ENCODE data around the gene TUBA1A. TPM values are rescaled to one million over a fixed set of nuclear protein-coding genes. Genes with fewer than 3 reads are reported as not detected.
A peak's percentile ranks its signal among the peaks of the same experiment; 100 is the strongest.

TUBA1A gene
- total RNA-seq, 1 experiment from 2014 or later = 9.8 TPM

GRCh38 chr12:49230176-49230804 is 41.4 kb upstream of the TUBA1A start:
- no peak for DNase-seq (ENCODE audit: unreplicated experiment)
- Mint-ChIP-seq H3K4me1 (ENCODE audit: insufficient read depth, unreplicated experiment) (peaks cover 5% of the 10 kb centered on the region), H3K36me3 (ENCODE audit: insufficient read depth, unreplicated experiment) (no peaks in the 10 kb centered on the region), H3K27me3 (ENCODE audit: insufficient read depth, unreplicated experiment) (no peaks in the 10 kb centered on the region), H3K9me3 (ENCODE audit: unreplicated experiment) (no peaks in the 10 kb centered on the region), H3K4me3 (ENCODE audit: unreplicated experiment) (no peak overlapping the region), H3K27ac (ENCODE audit: low read depth, unreplicated experiment) (no peak overlapping the region)
- POLR2A ChIA-PET = interaction anchor here (0.8 to 1.0 kb wide), 2 partner anchors 34 to 100 kb away, joined by 3 to 4 read pairs; partner anchors contain the start of gene TUBA1B
- BruUV-seq (replicated peaks) = no TSS peak
- TF ChIP-seq CTCF (IDR thresholded peaks at IDR 0.05; ENCODE audit: unreplicated experiment) = no peak
- CTCF ChIA-PET = interaction anchor here (0.6 to 2.6 kb wide), 6 partner anchors 17 to 339 kb away, joined by 3 to 13 read pairs (median 3); partner anchors contain the start of gene TUBA1B
- intact Hi-C loops (cut with micrococcal nuclease) = no loop called here

- H3K36me3 Mint-ChIP-seq (ENCODE audit: insufficient read depth, unreplicated experiment) = no peaks in the 10 kb centered on the region
- H3K4me3 Mint-ChIP-seq (ENCODE audit: unreplicated experiment) = no peak overlapping the region
- H3K4me1 Mint-ChIP-seq (ENCODE audit: insufficient read depth, unreplicated experiment) = peaks cover 5% of the 10 kb centered on the region
- no peak for DNase-seq (ENCODE audit: unreplicated experiment)
- H3K27ac Mint-ChIP-seq (ENCODE audit: low read depth, unreplicated experiment) = no peak overlapping the region
- no peak for TF ChIP-seq CTCF (IDR thresholded peaks at IDR 0.05; ENCODE audit: unreplicated experiment)
- ChIA-PET POLR2A (no interaction called here), CTCF (no interaction called here)
- intact Hi-C loops (cut with micrococcal nuclease) = no loop called here
- no TSS peak for BruUV-seq (replicated peaks)
- no peaks in the 10 kb centered on the region for H3K27me3 Mint-ChIP-seq (ENCODE audit: insufficient read depth, unreplicated experiment)
- H3K9me3 Mint-ChIP-seq (ENCODE audit: unreplicated experiment) = no peaks in the 10 kb centered on the region
Observed at GRCh38 chr12:49228653-49229052, 39.8 kb upstream of the TUBA1A start.

- no peak for DNase-seq (ENCODE audit: unreplicated experiment)
- ChIA-PET POLR2A (no interaction called here), CTCF (interaction anchor here (1.1 to 1.2 kb wide), 2 partner anchors 9 to 98 kb away, joined by 3 to 4 read pairs; no protein-coding TSS in a partner anchor)
- Mint-ChIP-seq H3K9me3 (ENCODE audit: unreplicated experiment) (no peaks in the 10 kb centered on the region), H3K36me3 (ENCODE audit: insufficient read depth, unreplicated experiment) (no peaks in the 10 kb centered on the region), H3K4me3 (ENCODE audit: unreplicated experiment) (no peak overlapping the region), H3K27me3 (ENCODE audit: insufficient read depth, unreplicated experiment) (no peaks in the 10 kb centered on the region), H3K4me1 (ENCODE audit: insufficient read depth, unreplicated experiment) (peaks cover 7% of the 10 kb centered on the region), H3K27ac (ENCODE audit: low read depth, unreplicated experiment) (no peak overlapping the region)
- intact Hi-C loops (cut with micrococcal nuclease) = no loop called here
- TF ChIP-seq CTCF (IDR thresholded peaks at IDR 0.05; ENCODE audit: unreplicated experiment) = no peak
- no TSS peak for BruUV-seq (replicated peaks)
Observed at GRCh38 chr12:49227713-49228112, 38.8 kb upstream of the TUBA1A start.

GRCh38 chr12:49225576-49226166 is 36.8 kb upstream of the TUBA1A start:
- peak; percentile 31 for DNase-seq (ENCODE audit: unreplicated experiment)
- CTCF ChIA-PET = interaction anchor here (0.6 to 5.7 kb wide), 4 partner anchors 9 to 617 kb away, joined by 3 to 30 read pairs (median 7); partner anchors contain the start of gene BCDIN3D

More at GRCh38 chr12:49225576-49226166, 36.8 kb upstream of the TUBA1A start:
- Mint-ChIP-seq H3K36me3 (ENCODE audit: insufficient read depth, unreplicated experiment) (no peaks in the 10 kb centered on the region), H3K9me3 (ENCODE audit: unreplicated experiment) (no peaks in the 10 kb centered on the region), H3K4me3 (ENCODE audit: unreplicated experiment) (no peak overlapping the region), H3K27ac (ENCODE audit: low read depth, unreplicated experiment) (no peak overlapping the region), H3K4me1 (ENCODE audit: insufficient read depth, unreplicated experiment) (peaks cover 12% of the 10 kb centered on the region), H3K27me3 (ENCODE audit: insufficient read depth, unreplicated experiment) (no peaks in the 10 kb centered on the region)
- POLR2A ChIA-PET = interaction anchor here (1.3 kb wide), 1 partner anchor 94 kb away, joined by 3 read pairs; the partner anchor contains the start of gene TUBA1B
- BruUV-seq (replicated peaks) = no TSS peak
- intact Hi-C loops (cut with micrococcal nuclease) = no loop called here
- no peak for TF ChIP-seq CTCF (IDR thresholded peaks at IDR 0.05; ENCODE audit: unreplicated experiment)
